A549 treated with AZD9567 at 1 μM for 4 hours (cell line): ENCODE results near the gene LYSMD1. TPM values are rescaled to one million over a fixed set of nuclear protein-coding genes. Genes with fewer than 3 reads are reported as not detected.

ENCODE experiments used
- total RNA-seq: library from RNA; stranded (reverse); fragments of 200-300 nt; extraction: Qiagen RNA extraction; gene quantifications from 5 replicates; pipeline ENCODE4 v1.2.3, GENCODE V29; 2022; ENCODE audit not compliant: insufficient read depth

LYSMD1 gene, protein sequence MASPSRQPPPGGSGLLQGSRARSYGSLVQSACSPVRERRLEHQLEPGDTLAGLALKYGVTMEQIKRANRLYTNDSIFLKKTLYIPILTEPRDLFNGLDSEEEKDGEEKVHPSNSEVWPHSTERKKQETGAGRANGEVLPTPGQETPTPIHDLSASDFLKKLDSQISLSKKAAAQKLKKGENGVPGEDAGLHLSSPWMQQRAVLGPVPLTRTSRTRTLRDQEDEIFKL
- total RNA-seq: 5.0 to 8.2 TPM (median 5.4 TPM) in 5 replicates

DNA sequence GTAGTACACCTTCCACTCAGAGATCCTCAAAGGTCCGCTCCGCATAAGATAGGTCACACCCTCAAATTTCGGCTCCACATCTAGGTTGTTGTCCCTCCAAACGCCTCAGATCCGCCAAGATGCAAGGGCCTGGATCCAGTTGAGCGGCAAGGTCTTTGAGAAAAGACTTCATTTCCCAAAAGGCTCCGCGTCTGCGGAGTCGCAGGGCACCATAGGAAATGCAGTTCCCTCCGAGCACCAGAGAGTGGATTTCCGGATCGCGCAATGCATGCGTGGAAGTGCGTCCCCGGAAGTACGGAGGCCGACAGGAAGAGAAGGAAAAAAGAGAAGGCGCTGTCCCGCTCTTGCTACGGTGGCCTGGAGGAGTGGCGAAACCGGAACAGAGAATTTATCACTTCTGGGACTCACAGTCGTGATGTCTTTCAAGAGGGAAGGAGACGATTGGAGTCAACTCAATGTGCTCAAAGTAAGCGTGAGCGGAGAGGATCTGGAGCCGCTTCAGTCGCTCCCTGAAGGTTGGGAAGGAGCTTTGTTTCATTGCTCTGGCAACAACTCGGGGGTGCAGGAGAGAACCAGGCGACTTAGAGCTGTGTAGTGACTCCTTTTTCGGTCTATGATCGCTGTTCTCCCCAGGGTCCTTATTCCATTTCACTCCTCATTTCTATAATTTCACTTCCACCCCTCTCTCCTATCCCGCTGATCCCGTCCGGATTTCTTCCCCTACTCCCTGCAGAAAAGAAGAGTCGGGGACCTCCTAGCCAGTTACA, at the start of gene LYSMD1, which contains the start of gene SCNM1:
Gene LYSMD1 (minus strand): TSS at position 165 of the 767 bp plus-strand sequence. CDS start 644 bp downstream, outside the sequence.
Gene SCNM1 (plus strand): TSS at position 407 of the 767 bp plus-strand sequence. CDS start 9 bp downstream, at position 416.

DNA sequence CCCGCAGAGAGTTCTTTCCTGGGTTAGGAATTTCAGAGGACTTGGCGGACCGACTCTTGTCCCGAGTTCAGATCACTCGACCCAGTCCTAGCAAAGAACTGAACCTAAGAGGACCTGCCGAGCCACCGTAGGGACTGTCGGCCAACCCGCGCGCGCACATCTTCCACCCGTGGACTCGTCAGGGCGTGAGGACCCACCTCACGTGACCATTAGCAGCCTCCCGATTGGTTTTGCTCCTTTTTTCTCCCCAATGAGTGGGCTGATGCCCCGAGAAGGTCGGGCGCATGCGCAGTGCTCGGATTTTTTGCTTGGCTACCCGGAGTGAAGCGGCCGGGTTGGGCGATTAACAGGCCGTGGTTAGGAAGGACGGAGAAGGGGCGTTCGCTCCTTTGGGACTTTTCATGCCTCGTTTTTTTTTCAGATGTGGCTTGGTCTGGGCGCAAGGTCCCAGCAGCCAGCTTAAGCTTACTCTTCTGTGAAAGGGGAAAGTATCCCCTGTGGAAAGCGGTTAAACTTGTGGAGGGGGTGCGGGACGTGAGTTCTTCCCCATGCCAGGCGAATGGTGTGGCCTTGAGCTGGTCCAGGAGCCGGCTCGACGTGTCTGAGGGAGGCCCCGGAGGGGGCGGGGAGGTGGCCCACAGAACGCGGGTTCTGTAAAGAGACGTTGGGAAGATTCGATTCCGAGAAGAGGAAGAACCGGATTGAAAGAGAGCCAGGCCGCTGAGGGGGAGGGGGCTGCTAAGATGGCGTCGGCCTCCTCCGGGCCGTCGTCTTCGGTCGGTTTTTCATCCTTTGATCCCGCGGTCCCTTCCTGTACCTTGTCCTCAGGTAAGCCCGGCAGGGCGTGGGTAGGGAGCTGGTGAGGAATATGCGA, 32.8 kb upstream of the LYSMD1 start, which contains the start of gene PIP5K1A:
Gene PIP5K1A (plus strand): TSS at position 299 of the 874 bp plus-strand sequence. CDS start 445 bp downstream, at position 744.

DNA sequence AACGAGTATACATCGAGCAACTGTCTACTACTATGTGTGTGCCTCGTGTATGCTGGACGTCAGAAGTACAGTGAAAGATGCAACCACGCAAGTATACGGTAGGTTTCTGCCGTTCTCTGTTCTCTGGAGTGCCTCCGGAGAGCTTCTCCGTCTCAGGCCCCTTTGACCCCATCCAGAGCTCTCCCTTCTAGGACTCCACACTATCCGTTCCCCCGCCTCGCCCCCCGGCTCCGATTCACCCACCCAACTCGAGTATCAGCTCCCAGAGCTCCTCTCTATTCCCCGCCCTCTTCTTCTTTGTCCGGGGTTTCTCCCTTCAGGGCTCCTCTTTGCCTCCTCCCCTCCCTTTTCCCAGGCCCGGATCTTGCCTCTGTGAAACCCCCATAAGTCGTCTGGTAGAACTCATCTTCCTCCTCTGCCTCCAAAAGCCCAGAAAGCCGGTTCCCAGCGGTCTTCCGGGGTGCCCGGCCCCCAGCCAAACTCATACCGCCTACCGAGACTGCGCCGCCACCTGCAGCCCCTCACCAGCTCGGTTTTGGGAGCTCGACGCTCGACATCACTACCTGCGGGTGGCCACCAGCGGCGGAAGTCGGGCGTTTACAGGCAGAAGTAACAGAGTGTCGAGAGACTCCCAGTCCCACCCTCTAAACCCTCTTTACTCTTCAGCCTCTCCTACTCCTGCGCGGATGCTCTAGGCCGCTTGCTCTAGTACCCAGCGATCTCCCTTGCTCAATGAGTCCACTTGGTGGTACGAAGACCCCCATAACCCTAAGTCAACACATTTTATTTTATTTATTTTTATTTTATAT, 24.1 kb upstream of the LYSMD1 start, which contains the start of gene VPS72:
Gene VPS72 (minus strand): TSS at position 561 of the 809 bp plus-strand sequence. CDS start 76 bp downstream, at position 485.

DNA sequence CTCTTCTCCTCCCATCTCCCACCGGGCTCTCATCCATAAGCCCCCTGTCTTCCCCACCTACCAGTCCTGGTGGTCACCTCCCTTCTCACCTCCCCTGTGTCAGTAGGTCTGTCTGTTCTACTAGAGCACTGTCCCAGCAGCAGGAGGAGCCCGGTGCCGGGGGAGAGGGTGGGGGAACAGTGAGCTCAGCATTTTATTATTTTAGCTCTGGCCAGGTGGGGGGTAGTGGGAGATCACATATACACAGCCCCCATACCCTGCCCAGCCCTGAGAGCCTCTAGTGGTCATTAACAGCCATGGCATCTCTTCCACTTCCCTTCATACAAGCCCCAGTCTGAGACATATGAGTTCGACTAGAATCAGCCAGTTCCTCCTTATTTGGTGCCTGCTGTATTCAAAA, 10.2 kb upstream of the LYSMD1 start, which contains the start of gene TMOD4:
Gene TMOD4 (minus strand): TSS at position 119 of the 400 bp plus-strand sequence. CDS start 1,106 bp downstream, outside the sequence.

DNA sequence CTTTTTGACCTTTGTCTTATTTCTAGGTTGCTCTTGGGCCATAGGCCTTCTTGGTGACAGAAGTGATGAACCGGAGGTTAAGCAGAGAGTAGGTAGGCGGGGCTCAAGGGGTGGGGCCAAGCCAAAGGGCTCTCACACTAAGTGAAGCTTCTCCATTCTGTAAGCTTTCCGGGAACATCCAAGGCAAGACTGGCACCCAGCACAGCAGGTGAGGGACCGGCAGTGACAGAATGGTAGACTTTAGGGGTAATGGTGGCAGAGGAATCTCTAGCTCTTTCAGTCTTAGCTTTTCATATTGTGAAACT, 9.2 kb downstream of the LYSMD1 start, which contains the start of gene TNFAIP8L2:
Gene TNFAIP8L2 (plus strand): TSS at position 135 of the 305 bp plus-strand sequence. CDS start 2,049 bp downstream, outside the sequence.

DNA sequence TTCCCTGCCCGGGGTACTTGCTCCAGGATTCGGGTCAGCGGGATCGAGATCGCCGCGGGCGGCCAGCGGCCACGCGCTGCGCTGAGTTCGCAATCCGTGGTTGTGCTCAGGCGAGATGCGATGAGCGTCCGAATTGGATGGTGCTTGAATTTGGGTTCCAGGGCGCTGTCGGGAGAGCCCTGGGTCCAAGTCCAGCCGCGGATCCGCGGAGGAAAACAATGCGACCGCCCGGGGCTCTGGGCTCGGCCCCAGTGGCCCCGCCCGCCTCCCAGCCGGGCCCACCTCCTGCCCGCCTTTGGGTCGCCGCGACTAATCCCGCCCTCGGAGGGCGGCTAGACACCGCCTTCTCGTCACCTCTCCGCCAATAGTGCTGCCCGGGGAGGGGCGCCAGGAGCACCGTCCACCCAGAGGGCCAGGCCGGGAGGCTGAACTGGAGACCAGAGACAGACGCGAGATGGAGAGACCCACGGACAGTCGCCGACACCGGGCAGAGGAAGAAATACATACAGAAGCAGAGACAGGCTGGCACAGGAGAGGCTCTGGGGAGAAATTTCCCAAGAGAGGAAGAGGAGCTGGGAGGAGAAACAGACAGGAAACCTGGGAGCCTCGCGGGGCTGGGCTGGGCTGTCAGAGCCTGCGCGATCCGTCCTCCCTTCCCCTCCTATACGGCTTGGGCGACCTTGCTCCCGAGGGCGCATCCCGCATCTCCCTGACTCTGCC, 19.1 kb downstream of the LYSMD1 start, which contains the start of gene SEMA6C:
Gene SEMA6C (minus strand): TSS at position 220 of the 720 bp plus-strand sequence. CDS start 4,010 bp downstream, outside the sequence.

Other genes starting within 250 kb of the LYSMD1 start
- 12.7 to 23.5 TPM (median 20.2 TPM) in 5 replicates for gene SETDB1, start 239.5 kb downstream of the LYSMD1 start, total RNA-seq
- 226 to 237 TPM (median 232 TPM) in 5 replicates for gene CERS2, start 191.1 kb downstream of the LYSMD1 start, total RNA-seq
- gene ANXA9, start 183.6 kb downstream of the LYSMD1 start, total RNA-seq: 0.77 to 1.2 TPM (median 0.81 TPM) in 4 of 5 replicates, not detected in the other
- gene MINDY1, start 159.0 kb downstream of the LYSMD1 start, total RNA-seq: 2.3 to 3.6 TPM (median 2.9 TPM) in 5 replicates
- 11.1 to 15.2 TPM (median 14.6 TPM) in 5 replicates for gene PRUNE1, start 157.5 kb downstream of the LYSMD1 start, total RNA-seq
- gene BNIPL, start 129.3 kb downstream of the LYSMD1 start, total RNA-seq: 0.03 to 0.28 TPM (median 0.12 TPM) in 4 of 5 replicates, not detected in the other
- 4.1 to 8.4 TPM (median 6.6 TPM) in 5 replicates for gene C1orf56, start 118.2 kb downstream of the LYSMD1 start, total RNA-seq
- 72.3 to 96.4 TPM (median 74.4 TPM) in 5 replicates for gene CDC42SE1, start 106.3 kb downstream of the LYSMD1 start, total RNA-seq
- gene MLLT11, start 105.5 kb downstream of the LYSMD1 start, total RNA-seq: 10.9 to 14.5 TPM (median 13.4 TPM) in 5 replicates
- gene GABPB2, start 95.1 kb downstream of the LYSMD1 start, total RNA-seq: 2.9 to 3.5 TPM (median 3.1 TPM) in 5 replicates
- 1.7 to 2.2 TPM (median 1.9 TPM) in 4 of 5 replicates, not detected in the other for gene SEMA6C, start 19.3 kb downstream of the LYSMD1 start, total RNA-seq
- gene TNFAIP8L2, start 9.3 kb downstream of the LYSMD1 start, total RNA-seq: not detected in 5 replicates
- 47.1 to 48.4 TPM (median 47.7 TPM) in 5 replicates for gene SCNM1, start 242 bp upstream of the LYSMD1 start, total RNA-seq
- 0.21 to 0.34 TPM (median 0.23 TPM) in 4 of 5 replicates, not detected in the other for gene TMOD4, start 10.1 kb upstream of the LYSMD1 start, total RNA-seq
- gene VPS72, start 24.3 kb upstream of the LYSMD1 start, total RNA-seq: 41.8 to 48.0 TPM (median 42.8 TPM) in 5 replicates
- 45.2 to 70.0 TPM (median 47.0 TPM) in 5 replicates for gene PIP5K1A, start 32.6 kb upstream of the LYSMD1 start, total RNA-seq
- gene PSMD4, start 88.8 kb upstream of the LYSMD1 start, total RNA-seq: 184 to 202 TPM (median 199 TPM) in 5 replicates
- gene ZNF687, start 116.4 kb upstream of the LYSMD1 start, total RNA-seq: 13.5 to 17.1 TPM (median 14.8 TPM) in 5 replicates
- gene PI4KB, start 161.5 kb upstream of the LYSMD1 start, total RNA-seq: 20.5 to 25.9 TPM (median 24.3 TPM) in 5 replicates
- gene RFX5, start 181.3 kb upstream of the LYSMD1 start, total RNA-seq: 18.9 to 22.7 TPM (median 20.7 TPM) in 5 replicates
- gene SELENBP1, start 206.8 kb upstream of the LYSMD1 start, total RNA-seq: 6.0 to 7.1 TPM (median 6.9 TPM) in 5 replicates
- gene PSMB4, start 233.7 kb upstream of the LYSMD1 start, total RNA-seq: 354 to 439 TPM (median 422 TPM) in 5 replicates